Sigmoid colon (tissue), 4 donors: ENCODE data around the gene ADCK2.

ENCODE experiments used
- EP300 ChIP-seq, 4 donors: sonication (generic); formaldehyde crosslinking; IDR thresholded peaks; one replicate each; pipeline ENCODE4 v1.6.1; 2017; ENCODE audit warnings: antibody characterized with exemption in 4 of 4
- POLR2AphosphoS5 ChIP-seq, 4 donors: sonication (generic); formaldehyde crosslinking; IDR thresholded peaks; one replicate each; pipeline ENCODE4 v1.6.1; 2017; ENCODE audit warnings: antibody characterized with exemption in 4 of 4
- TF ChIP-seq, protein P1 (sequence below), 4 experiments: fragments of 450-650 bp in 3 of 4; fragments of 200-600 bp in 1 of 4; IDR thresholded peaks; one replicate each; pipeline ENCODE4 v1.5.1; 2016 to 2019; ENCODE audit warnings: antibody characterized with exemption in 4 of 4, mild to moderate bottlenecking in 3 of 4, moderate library complexity in 2 of 4

DNA sequence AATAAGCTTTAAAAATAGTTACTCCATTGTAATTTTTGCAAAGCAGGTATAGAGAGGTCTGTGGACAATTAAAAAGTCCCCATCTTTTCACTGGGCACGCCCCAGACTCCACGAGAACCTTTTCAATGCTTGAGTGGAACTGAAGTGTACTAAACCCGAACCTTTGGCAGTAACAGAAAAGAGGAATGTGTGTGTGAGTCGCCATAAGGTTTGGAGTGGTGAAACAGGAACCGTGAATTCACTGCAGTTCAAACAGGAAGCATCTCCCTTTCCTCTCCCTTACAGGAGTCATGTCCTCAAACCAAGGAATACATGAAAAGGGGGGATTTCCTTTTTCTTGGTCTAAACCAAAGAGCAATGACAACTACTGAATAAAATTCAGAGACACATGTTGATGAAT lies 47.0 kb downstream of the ADCK2 start:
- TF ChIP-seq POLR2AphosphoS5 (IDR thresholded peaks at IDR 0.05), result no peak
- TF ChIP-seq, protein P1, sequence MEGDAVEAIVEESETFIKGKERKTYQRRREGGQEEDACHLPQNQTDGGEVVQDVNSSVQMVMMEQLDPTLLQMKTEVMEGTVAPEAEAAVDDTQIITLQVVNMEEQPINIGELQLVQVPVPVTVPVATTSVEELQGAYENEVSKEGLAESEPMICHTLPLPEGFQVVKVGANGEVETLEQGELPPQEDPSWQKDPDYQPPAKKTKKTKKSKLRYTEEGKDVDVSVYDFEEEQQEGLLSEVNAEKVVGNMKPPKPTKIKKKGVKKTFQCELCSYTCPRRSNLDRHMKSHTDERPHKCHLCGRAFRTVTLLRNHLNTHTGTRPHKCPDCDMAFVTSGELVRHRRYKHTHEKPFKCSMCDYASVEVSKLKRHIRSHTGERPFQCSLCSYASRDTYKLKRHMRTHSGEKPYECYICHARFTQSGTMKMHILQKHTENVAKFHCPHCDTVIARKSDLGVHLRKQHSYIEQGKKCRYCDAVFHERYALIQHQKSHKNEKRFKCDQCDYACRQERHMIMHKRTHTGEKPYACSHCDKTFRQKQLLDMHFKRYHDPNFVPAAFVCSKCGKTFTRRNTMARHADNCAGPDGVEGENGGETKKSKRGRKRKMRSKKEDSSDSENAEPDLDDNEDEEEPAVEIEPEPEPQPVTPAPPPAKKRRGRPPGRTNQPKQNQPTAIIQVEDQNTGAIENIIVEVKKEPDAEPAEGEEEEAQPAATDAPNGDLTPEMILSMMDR (IDR thresholded peaks at IDR 0.05), result no peak
- no peak for TF ChIP-seq EP300 (IDR thresholded peaks at IDR 0.05)
